CD4-positive, alpha-beta T cell treated with Interferon alpha-2 for 1 hour (primary cell): Measurements from ENCODE around the gene NFYB.

Source experiments
- DNase-seq, 2 donors: peaks; one replicate each; pipeline ENCODE4 v3.0.0-alpha.2; 2020 to 2022

NFYB gene

GRCh38 chr12:104109446-104110271, 28.4 kb downstream of the NFYB start:
- no peak for DNase-seq

GRCh38 chr12:104108755-104109445, 29.1 kb downstream of the NFYB start:
- peak; percentile 76 to 84 for DNase-seq

GRCh38 chr12:104106965-104107364, 31.0 kb downstream of the NFYB start:
- no peak for DNase-seq

GRCh38 chr12:104105461-104105860, 32.5 kb downstream of the NFYB start:
- no peak for DNase-seq

GRCh38 chr12:104097954-104098353, 40.1 kb downstream of the NFYB start:
- DNase-seq, result no peak

GRCh38 chr12:104095289-104095688, 42.7 kb downstream of the NFYB start:
- no peak for DNase-seq

- no peak for DNase-seq
These were observed 43.7 kb downstream of the NFYB start for GRCh38 chr12:104094284-104094683.

GRCh38 chr12:104091136-104091535, 46.9 kb downstream of the NFYB start:
- DNase-seq, result no peak

- DNase-seq, result no peak
These were observed 47.3 kb downstream of the NFYB start for GRCh38 chr12:104090685-104091084.

- DNase-seq, result no peak
These were observed 54.1 kb downstream of the NFYB start for GRCh38 chr12:104083769-104084475.

GRCh38 chr12:104080764-104081163, 57.2 kb downstream of the NFYB start:
- no peak for DNase-seq

- DNase-seq, result no peak
These were observed 59.0 kb downstream of the NFYB start for GRCh38 chr12:104079024-104079423.

GRCh38 chr12:104073699-104074098, 64.3 kb downstream of the NFYB start:
- DNase-seq, result no peak

- no peak for DNase-seq
These were observed 65.9 kb downstream of the NFYB start for GRCh38 chr12:104072099-104072498.
